ENCODE results near the gene LILRB5. TPM values are rescaled to one million over a fixed set of nuclear protein-coding genes. Genes with fewer than 3 reads are reported as not detected.
"Not testable (repeated sequence)": the region's sequence is repeated elsewhere in the genome, so short reads cannot be mapped to it uniquely, and the experiment has no call there.

Gene LILRB5
- total RNA-seq, 1 donor from 2014 or later, result 16.0 TPM

GRCh38 chr19:54247106-54247930, 9.8 kb downstream of the LILRB5 start:
- DNase-seq, result no peak
- Histone ChIP-seq H3K27me3 (ENCODE audit: low read depth) (peaks cover 2% of the 10 kb centered on the region), H3K9me3 (no peaks in the 10 kb centered on the region), H3K36me3 (no peaks in the 10 kb centered on the region), H3K27ac (peak overlapping the region; percentile 36), H3K4me1 (peaks cover 7% of the 10 kb centered on the region), H3K4me3 (peak overlapping the region; percentile 6)
- ATAC-seq, result peak; percentile 14 to 42
- TF ChIP-seq CTCF (IDR thresholded peaks at IDR 0.05), result no peak
- intact Hi-C loops (cut with DNase I), result no loop called here

GRCh38 chr19:54245936-54246335, 11.1 kb downstream of the LILRB5 start:
- Histone ChIP-seq H3K27me3 (ENCODE audit: low read depth) (no peaks in the 10 kb centered on the region), H3K9me3 (no peaks in the 10 kb centered on the region), H3K4me1 (peaks cover 7% of the 10 kb centered on the region), H3K4me3 (no peak overlapping the region), H3K27ac (no peak overlapping the region), H3K36me3 (no peaks in the 10 kb centered on the region)
- DNase-seq, result no peak
- intact Hi-C loops (cut with DNase I), result no loop called here
- TF ChIP-seq CTCF (IDR thresholded peaks at IDR 0.05), result no peak
- no peak for ATAC-seq

- H3K4me3 ChIP-seq; ATAC-seq; DNase-seq; intact Hi-C loops (cut with DNase I); H3K36me3 ChIP-seq; H3K4me1 ChIP-seq; H3K27ac ChIP-seq; H3K27me3 ChIP-seq (ENCODE audit: low read depth); H3K9me3 ChIP-seq: not testable (repeated sequence)
Observed at GRCh38 chr19:54243809-54244208, 13.3 kb downstream of the LILRB5 start.

GRCh38 chr19:54242646-54243045, 14.4 kb downstream of the LILRB5 start, which contains the start of gene LILRA6:
Gene LILRA6 (minus strand): TSS chr19:54242790.
- ATAC-seq, result peak; percentile 81 to 82

GRCh38 chr19:54242234-54242633, 14.8 kb downstream of the LILRB5 start:
- H3K4me3 ChIP-seq; H3K27ac ChIP-seq; ATAC-seq; H3K9me3 ChIP-seq; H3K4me1 ChIP-seq; intact Hi-C loops (cut with DNase I); DNase-seq; H3K27me3 ChIP-seq (ENCODE audit: low read depth); H3K36me3 ChIP-seq: not testable (repeated sequence)

More at GRCh38 chr19:54242646-54243045, 14.4 kb downstream of the LILRB5 start, which contains the start of gene LILRA6:
- H3K27ac ChIP-seq; H3K27me3 ChIP-seq (ENCODE audit: low read depth); intact Hi-C loops (cut with DNase I); H3K36me3 ChIP-seq; H3K4me1 ChIP-seq; H3K4me3 ChIP-seq; H3K9me3 ChIP-seq: not testable (repeated sequence)
- peak; percentile 74 for DNase-seq

- H3K27ac ChIP-seq; H3K4me3 ChIP-seq; intact Hi-C loops (cut with DNase I); H3K36me3 ChIP-seq; ATAC-seq; H3K4me1 ChIP-seq; DNase-seq; H3K27me3 ChIP-seq (ENCODE audit: low read depth); H3K9me3 ChIP-seq: not testable (repeated sequence)
Observed at GRCh38 chr19:54240372-54241336, 16.4 kb downstream of the LILRB5 start.

- H3K4me1 ChIP-seq; H3K9me3 ChIP-seq; H3K4me3 ChIP-seq; H3K27ac ChIP-seq; DNase-seq; H3K27me3 ChIP-seq (ENCODE audit: low read depth); intact Hi-C loops (cut with DNase I); H3K36me3 ChIP-seq: not testable (repeated sequence)
- peak; percentile 44 to 62 for ATAC-seq
Observed at GRCh38 chr19:54239491-54240371, 17.3 kb downstream of the LILRB5 start.
